HuH-7.5 (cell line): ENCODE results near the gene CPLX4.
"Not testable (repeated sequence)": the region's sequence is repeated elsewhere in the genome, so short reads cannot be mapped to it uniquely, and the experiment has no call there.

Experiments
- DNase-seq: peaks from one replicate; pipeline ENCODE4 v3.0.0; 2011; ENCODE audit warnings: low spot score

CPLX4 gene

GRCh38 chr18:59269563-59270119 is 48.8 kb downstream of the CPLX4 start:
- DNase-seq, result no peak

GRCh38 chr18:59268721-59269562 is 49.5 kb downstream of the CPLX4 start:
- peak; percentile 88 for DNase-seq

- no peak for DNase-seq
Observed at GRCh38 chr18:59268127-59268720, 50.2 kb downstream of the CPLX4 start.

GRCh38 chr18:59267503-59268126 is 50.8 kb downstream of the CPLX4 start:
- no peak for DNase-seq

- no peak for DNase-seq
Observed at GRCh38 chr18:59266886-59267502, 51.5 kb downstream of the CPLX4 start.

GRCh38 chr18:59266459-59266858 is 52.0 kb downstream of the CPLX4 start:
- no peak for DNase-seq

GRCh38 chr18:59265974-59266369 is 52.5 kb downstream of the CPLX4 start:
- DNase-seq, result no peak

GRCh38 chr18:59265246-59265973 is 53.0 kb downstream of the CPLX4 start:
- no peak for DNase-seq

- no peak for DNase-seq
Observed at GRCh38 chr18:59264651-59265245, 53.7 kb downstream of the CPLX4 start.

- DNase-seq, result no peak
Observed at GRCh38 chr18:59264121-59264571, 54.3 kb downstream of the CPLX4 start.

- no peak for DNase-seq
Observed at GRCh38 chr18:59263661-59264060, 54.8 kb downstream of the CPLX4 start.

GRCh38 chr18:59262243-59262642 is 56.2 kb downstream of the CPLX4 start:
- not testable (repeated sequence) for DNase-seq

- DNase-seq, result not testable (repeated sequence)
Observed at GRCh38 chr18:59261842-59262241, 56.6 kb downstream of the CPLX4 start.

- DNase-seq, result not testable (repeated sequence)
Observed at GRCh38 chr18:59255491-59255890, 63.0 kb downstream of the CPLX4 start.

- no peak for DNase-seq
Observed at GRCh38 chr18:59249199-59249774, 69.2 kb downstream of the CPLX4 start.

- no peak for DNase-seq
Observed at GRCh38 chr18:59246796-59247195, 71.7 kb downstream of the CPLX4 start.
